IMR-90 (cell line): Measurements from ENCODE around the gene NLRP3. TPM values are rescaled to one million over a fixed set of nuclear protein-coding genes. Genes with fewer than 3 reads are reported as not detected.

Experiments used
- ATAC-seq: fragments of 200-7000 bp; cut with Tn5 transposase; 2 replicates; pipeline ENCODE4 v1.9.1; 2020; ENCODE audit warnings: low read depth, mild to moderate bottlenecking, moderate library complexity
- BruUV-seq: library from RNA; stranded (reverse); fragments of 400-500 nt; replicated peaks from 2 replicates; lab custom pipeline; 2021; lab: Mats Ljungman, UMichigan
- CTCF ChIA-PET: fragments of 300-600 bp; formaldehyde crosslinking; extraction: SDS; loops from one replicate; lab custom pipeline; 2021; ENCODE audit warnings: antibody characterized with exemption; lab: Yijun Ruan, JAX
- POLR2A ChIA-PET: fragments of 300-600 bp; sonication (Branson Sonifier 250); formaldehyde crosslinking; loops from one replicate; lab custom pipeline; 2022; ENCODE audit warnings: antibody characterized with exemption; ENCODE audit not compliant: unreplicated experiment; lab: Charles Lee
- DNase-seq: peaks from one replicate; pipeline ENCODE4 v3.0.0; 2013
- H2AFZ ChIP-seq: replicated peaks from 2 replicates; pipeline ENCODE3; 2013; ENCODE audit warnings: low read length, mild to moderate bottlenecking; ENCODE audit not compliant: poor library complexity
- H2AK5ac ChIP-seq: 2 replicates; pipeline ENCODE4 v1.6.1; 2013; ENCODE audit warnings: low read depth, low read length, inconsistent platforms
- H2AK9ac ChIP-seq: replicated peaks from 2 replicates; pipeline ENCODE3; 2013; ENCODE audit warnings: mild to moderate bottlenecking, low read depth, low read length, moderate library complexity; ENCODE audit not compliant: poor library complexity
- H2BK120ac ChIP-seq: 2 replicates; pipeline ENCODE4 v1.6.1; 2013; ENCODE audit warnings: low read depth, low read length, inconsistent platforms
- H2BK15ac ChIP-seq: 3 replicates; pipeline ENCODE4 v1.6.1; 2013; ENCODE audit warnings: low read depth, low read length, inconsistent platforms
- H2BK20ac ChIP-seq: 2 replicates; pipeline ENCODE4 v1.6.1; 2013; ENCODE audit warnings: low read depth, mild to moderate bottlenecking, inconsistent platforms, low read length, moderate library complexity
- H2BK5ac ChIP-seq: 2 replicates; pipeline ENCODE4 v1.6.1; 2013; ENCODE audit warnings: mild to moderate bottlenecking, low read depth, low read length, inconsistent platforms; ENCODE audit not compliant: poor library complexity, severe bottlenecking
- H3K14ac ChIP-seq: replicated peaks from 2 replicates; pipeline ENCODE4 v1.6.1; 2013; ENCODE audit warnings: low read depth, low read length, inconsistent platforms
- H3K18ac ChIP-seq: 2 replicates; pipeline ENCODE4 v1.6.1; 2013; ENCODE audit warnings: low read depth, low read length, control low read depth
- H3K23ac ChIP-seq: 2 replicates; pipeline ENCODE4 v1.6.1; 2013; ENCODE audit warnings: low read depth, low read length, inconsistent platforms
- H3K27ac ChIP-seq: 2 replicates; pipeline ENCODE4 v1.5.1; 2013; ENCODE audit warnings: mild to moderate bottlenecking, control low read depth, low read length; ENCODE audit not compliant: insufficient read depth
- H3K27me3 ChIP-seq: 2 replicates; pipeline ENCODE4 v1.6.1; 2013; ENCODE audit warnings: low read length; ENCODE audit not compliant: control insufficient read depth, insufficient read depth
- H3K36me3 ChIP-seq: 2 replicates; pipeline ENCODE4 v1.6.1; 2013; ENCODE audit warnings: low read length, mixed read lengths; ENCODE audit not compliant: control insufficient read depth, insufficient read depth
- H3K4ac ChIP-seq: 2 replicates; pipeline ENCODE4 v1.6.1; 2013; ENCODE audit warnings: low read depth, low read length, inconsistent platforms
- H3K4me1 ChIP-seq: 2 replicates; pipeline ENCODE4 v1.6.1; 2013; ENCODE audit warnings: low read length, mixed read lengths; ENCODE audit not compliant: control insufficient read depth, insufficient read depth
- H3K4me2 ChIP-seq: 2 replicates; pipeline ENCODE4 v1.6.1; 2013; ENCODE audit warnings: low read depth, mild to moderate bottlenecking, control low read depth, low read length, moderate library complexity
- H3K4me3 ChIP-seq: 2 replicates; pipeline ENCODE4 v1.5.1; 2013; ENCODE audit warnings: low read depth, mild to moderate bottlenecking, control low read depth, low read length, moderate library complexity; ENCODE audit not compliant: insufficient read depth
- H3K56ac ChIP-seq: 2 replicates; pipeline ENCODE4 v1.6.1; 2013; ENCODE audit warnings: low read length, inconsistent platforms; ENCODE audit not compliant: insufficient read depth; ENCODE audit errors: extremely low read depth
- H3K79me1 ChIP-seq, 2 experiments: 2 replicates each; pipeline ENCODE4 v1.6.1; 2013; ENCODE audit warnings: low read length in 2 of 2, inconsistent platforms in 1 of 2, low read depth in 1 of 2
- H3K9ac ChIP-seq: 2 replicates; pipeline ENCODE4 v1.6.1; 2013; ENCODE audit warnings: low read depth, low read length, control low read depth
- H3K9me1 ChIP-seq: 2 replicates; pipeline ENCODE4 v1.6.1; 2013; ENCODE audit warnings: low read length, inconsistent platforms; ENCODE audit not compliant: insufficient read depth
- H3K9me3 ChIP-seq: 2 replicates; pipeline ENCODE4 v1.6.1; 2013; ENCODE audit warnings: low read length; ENCODE audit not compliant: control insufficient read depth, insufficient read depth
- H4K20me1 ChIP-seq: 2 replicates; pipeline ENCODE4 v1.6.1; 2013; ENCODE audit warnings: low read length, inconsistent platforms; ENCODE audit not compliant: insufficient read depth
- H4K5ac ChIP-seq: 2 replicates; pipeline ENCODE4 v1.6.1; 2013; ENCODE audit warnings: mild to moderate bottlenecking, low read depth, low read length, control low read depth
- H4K8ac ChIP-seq, 2 experiments: 2 replicates each; pipeline ENCODE4 v1.6.1; 2013; ENCODE audit warnings: low read depth in 2 of 2, low read length in 2 of 2, control low read depth in 1 of 2, inconsistent platforms in 1 of 2
- H4K91ac ChIP-seq: 2 replicates; pipeline ENCODE4 v1.6.1; 2013; ENCODE audit warnings: low read depth, low read length, inconsistent platforms; ENCODE audit not compliant: insufficient read depth
- CHD1 ChIP-seq: IDR thresholded peaks from 2 replicates; pipeline ENCODE4 v1.6.1; 2012; ENCODE audit warnings: low read depth, low read length, improper control_type of control experiment
- CTCF ChIP-seq: conservative IDR thresholded peaks from 2 replicates; pipeline ENCODE4 v1.5.1; 2012; ENCODE audit warnings: mild to moderate bottlenecking, low read depth, low read length, improper control_type of control experiment
- MAFK ChIP-seq: IDR thresholded peaks from 2 replicates; pipeline ENCODE4 v1.6.1; 2012; ENCODE audit warnings: low read depth, low read length, improper control_type of control experiment
- POLR2A ChIP-seq: IDR thresholded peaks from 2 replicates; pipeline ENCODE4 v1.6.1; 2012; ENCODE audit warnings: mild to moderate bottlenecking, low read depth, low read length
- RFX5 ChIP-seq: IDR thresholded peaks from 2 replicates; pipeline ENCODE4 v1.8.0; 2012; ENCODE audit warnings: low read depth, mild to moderate bottlenecking, low read length, moderate library complexity
- USF2 ChIP-seq: fragments of 150-350 bp; IDR thresholded peaks from 2 replicates; pipeline ENCODE4 v1.6.1; 2017; ENCODE audit warnings: mild to moderate bottlenecking, antibody characterized with exemption, low read length, low read depth
- WGBS, 2 experiments: methylation state at CpG; one replicate each; pipeline versions ENCODE4 v1.1.5 to v1.1.7; 2013; ENCODE audit warnings: missing lambda C conversion rate in 2 of 2; ENCODE audit not compliant: insufficient read length in 1 of 2; ENCODE audit errors: extremely low coverage in 2 of 2; 5-methylcytosine and 5-hydroxymethylcytosine counted together
- dilution Hi-C: fragments of 300-500 bp; cut with HindIII; formaldehyde crosslinking; loops from one replicate; pipeline ENCODE4 v1.14.3; 2018; ENCODE audit warnings: low sequenced_read_pairs; ENCODE audit not compliant: unreplicated experiment
- in situ Hi-C: fragments of 300-500 bp; cut with MboI; formaldehyde crosslinking; loops from 3 replicates; pipeline ENCODE4 v1.14.3; 2019; ENCODE audit warnings: low sequenced_read_pairs, inconsistent platforms, mixed read lengths
- intact Hi-C: fragments of 100-400 bp; cut with micrococcal nuclease; formaldehyde crosslinking; loops from 2 replicates; pipeline ENCODE4 v1.10.0; 2022
- polyA plus RNA-seq, 3 experiments: library from polyadenylated mRNA; depleted of rRNA; stranded (reverse); fragments of >200 nt; gene quantifications; 2 replicates each; pipeline ENCODE4 v1.2.3, GENCODE V29; 2012; ENCODE audit warnings: low replicate concordance in 1 of 3
- total RNA-seq: library from RNA; depleted of rRNA; stranded (reverse); fragments of >200 nt; gene quantifications from 2 replicates; pipeline ENCODE4 v1.2.3, GENCODE V29; 2012

The NLRP3 gene
- total and polyA plus RNA-seq, 2 of the 4 experiments (the other 2 are of a cell fraction) = 0.18 TPM; not detected in 1

- H2AK9ac ChIP-seq = no peak overlapping the region
- H3K27me3 ChIP-seq = no peaks in the 10 kb centered on the region
- H3K4ac ChIP-seq = no peak overlapping the region
- no peak overlapping the region for H2BK5ac ChIP-seq
- BruUV-seq = no TSS peak
- H3K18ac ChIP-seq = no peak overlapping the region
- H3K9me3 ChIP-seq = peaks cover 4% of the 10 kb centered on the region; the same call in 1 of the 2 replicates
- no peaks in the 10 kb centered on the region for H4K20me1 ChIP-seq
- H2BK20ac ChIP-seq = no peak overlapping the region
- no peak overlapping the region for H2BK15ac ChIP-seq
- H3K27ac ChIP-seq = no peak overlapping the region
- ChIA-PET POLR2A (no interaction called here), CTCF (no interaction called here)
- TF ChIP-seq POLR2A = no peak
- TF ChIP-seq MAFK = no peak
- no peak for TF ChIP-seq CHD1
- TF ChIP-seq USF2 = no peak
- no peak for TF ChIP-seq CTCF
- TF ChIP-seq RFX5 = no peak
- DNase-seq (no peak), ATAC-seq (no peak)
- in situ Hi-C loops (no loop called here), intact Hi-C loops (no loop called here), dilution Hi-C loops (no loop called here)
- no peak overlapping the region for H2AK5ac ChIP-seq
- H3K9me1 ChIP-seq = no peaks in the 10 kb centered on the region
- H4K8ac ChIP-seq = no peak overlapping the region
- no peak overlapping the region for H3K9ac ChIP-seq
- H2BK120ac ChIP-seq = no peak overlapping the region
- WGBS, 2 experiments = no CpG with 5 or more reads among the region's 5 CpGs
- no peaks in the 10 kb centered on the region for H3K36me3 ChIP-seq
- H3K56ac ChIP-seq = no peak overlapping the region
- no peak overlapping the region for H4K5ac ChIP-seq
- H3K14ac ChIP-seq = no peak overlapping the region
- H4K91ac ChIP-seq = no peak overlapping the region
- H3K4me1 ChIP-seq = no peaks in the 10 kb centered on the region
- no peak overlapping the region for H3K23ac ChIP-seq
- H2AFZ ChIP-seq = no peak overlapping the region
- no peak overlapping the region for H3K4me2 ChIP-seq
- no peaks in the 10 kb centered on the region for H3K79me1 ChIP-seq
- no peak overlapping the region for H3K4me3 ChIP-seq
These were observed 52.6 kb downstream of the NLRP3 start for GRCh38 chr1:247468481-247469140.
